Gastrocnemius medialis (tissue), 4 donors: Measurements from ENCODE around the gene NUP85. TPM values are rescaled to one million over a fixed set of nuclear protein-coding genes. Genes with fewer than 3 reads are reported as not detected.

Experiments
- ATAC-seq, 2 donors: fragments of 150-250 bp; one replicate each; pipeline ENCODE4 v1.9.1; 2016
- DNase-seq, 2 donors: peaks; one replicate each; pipeline ENCODE4 v3.0.0-alpha.2; 2019
- H3K27ac ChIP-seq, 4 donors: fragments of 200-600 bp; sonication (generic); 1 replicate in 1 of 4; 2 replicates in 3 of 4; pipeline ENCODE4 v1.5.1; 2016 to 2018; ENCODE audit warnings: mild to moderate bottlenecking in 2 of 4, moderate library complexity in 1 of 4
- H3K27me3 ChIP-seq, 3 donors: fragments of 200-600 bp; sonication (generic) in 2 of 3; 1 replicate in 1 of 3; 2 replicates in 2 of 3; pipeline versions ENCODE4 v1.5.1 to v1.6.0; 2016 to 2019; ENCODE audit warnings: mild to moderate bottlenecking in 1 of 3, moderate library complexity in 1 of 3
- H3K36me3 ChIP-seq, 2 donors: fragments of 200-600 bp; sonication (generic) in 1 of 2; one replicate each; pipeline ENCODE4 v1.5.1; 2017 to 2018
- H3K4me1 ChIP-seq, 2 donors: fragments of 200-600 bp; sonication (generic) in 1 of 2; one replicate each; pipeline ENCODE4 v1.5.1; 2016 to 2017; ENCODE audit warnings: mild to moderate bottlenecking in 2 of 2
- H3K4me3 ChIP-seq, 4 donors: fragments of 200-600 bp; sonication (generic) in 3 of 4; 1 replicate in 1 of 4; 2 replicates in 3 of 4; pipeline ENCODE4 v1.5.1; 2016 to 2019; ENCODE audit warnings: mild to moderate bottlenecking in 2 of 4
- H3K9me3 ChIP-seq, 3 donors: fragments of 200-600 bp; sonication (generic) in 2 of 3; 1 replicate in 1 of 3; 2 replicates in 2 of 3; pipeline ENCODE4 v1.5.1; 2016 to 2019
- POLR2A ChIP-seq, 2 donors: fragments of 450-650 bp; IDR thresholded peaks; one replicate each; pipeline ENCODE4 v1.6.1; 2017; ENCODE audit warnings: antibody characterized with exemption in 2 of 2, mild to moderate bottlenecking in 2 of 2, moderate library complexity in 2 of 2
- in situ Hi-C, 4 donors: fragments of 200-750 bp; cut with MboI; loops; one replicate each; pipeline versions ENCODE4 v1.15.0 to v1.8.0; 2017; ENCODE audit warnings: low sequenced_read_pairs in 4 of 4
- intact Hi-C: fragments of 100-400 bp; cut with DNase I; formaldehyde crosslinking; loops from one replicate; pipeline ENCODE4 v1.15.1; 2023; ENCODE audit warnings: low total_unique reads
- total RNA-seq, 4 donors: library from RNA; depleted of rRNA; stranded (reverse); fragments of >200 nt; gene quantifications; one replicate each; pipeline versions ENCODE4 v1.1.0 to v1.2.3, GENCODE V29; 2016
- TF ChIP-seq, protein P1 (sequence below), 5 experiments: fragments of 450-650 bp in 3 of 5; fragments of 200-600 bp in 2 of 5; sonication (generic) in 2 of 5; IDR thresholded peaks in 4 of 5; conservative IDR thresholded peaks in 1 of 5; 1 replicate in 4 of 5; 2 replicates in 1 of 5; pipeline ENCODE4 v1.5.1; 2016 to 2019; ENCODE audit warnings: antibody characterized with exemption in 5 of 5, mild to moderate bottlenecking in 3 of 5, moderate library complexity in 3 of 5

Gene NUP85
- total RNA-seq, 4 donors from 2014 or later: 9.4 to 27.7 (median 13.6) TPM

DNA sequence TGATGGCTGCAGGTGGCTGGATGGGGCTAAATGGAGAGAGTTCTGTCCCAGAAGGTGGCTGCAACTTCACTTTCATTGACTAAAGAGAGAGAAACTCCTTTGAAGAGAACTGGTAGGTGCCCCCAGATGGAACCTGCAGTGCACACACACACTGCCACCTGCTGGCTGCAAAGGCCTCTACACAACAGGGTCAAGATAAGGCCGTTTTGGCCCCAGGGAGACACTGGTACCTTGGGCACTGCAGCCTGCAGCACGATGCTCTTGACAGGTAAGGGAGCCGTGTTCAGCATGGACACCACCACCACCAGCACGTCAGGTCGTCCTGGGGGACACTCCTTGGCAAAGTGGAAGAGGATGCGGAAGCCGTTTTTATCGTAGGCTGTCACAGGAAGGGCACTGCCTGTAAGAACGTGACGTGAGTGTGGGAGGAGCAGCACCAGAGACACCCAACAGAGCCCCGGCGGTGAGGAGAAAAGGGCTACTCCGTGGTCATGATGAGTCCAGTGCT, 33.3 kb downstream of the NUP85 start:
- peak overlapping the region; percentile 66 to 87 (median 76) for H3K27ac ChIP-seq
- H3K4me1 ChIP-seq: peaks cover 9 to 33% of the 10 kb centered on the region in 2 donors
- TF ChIP-seq, protein P1, sequence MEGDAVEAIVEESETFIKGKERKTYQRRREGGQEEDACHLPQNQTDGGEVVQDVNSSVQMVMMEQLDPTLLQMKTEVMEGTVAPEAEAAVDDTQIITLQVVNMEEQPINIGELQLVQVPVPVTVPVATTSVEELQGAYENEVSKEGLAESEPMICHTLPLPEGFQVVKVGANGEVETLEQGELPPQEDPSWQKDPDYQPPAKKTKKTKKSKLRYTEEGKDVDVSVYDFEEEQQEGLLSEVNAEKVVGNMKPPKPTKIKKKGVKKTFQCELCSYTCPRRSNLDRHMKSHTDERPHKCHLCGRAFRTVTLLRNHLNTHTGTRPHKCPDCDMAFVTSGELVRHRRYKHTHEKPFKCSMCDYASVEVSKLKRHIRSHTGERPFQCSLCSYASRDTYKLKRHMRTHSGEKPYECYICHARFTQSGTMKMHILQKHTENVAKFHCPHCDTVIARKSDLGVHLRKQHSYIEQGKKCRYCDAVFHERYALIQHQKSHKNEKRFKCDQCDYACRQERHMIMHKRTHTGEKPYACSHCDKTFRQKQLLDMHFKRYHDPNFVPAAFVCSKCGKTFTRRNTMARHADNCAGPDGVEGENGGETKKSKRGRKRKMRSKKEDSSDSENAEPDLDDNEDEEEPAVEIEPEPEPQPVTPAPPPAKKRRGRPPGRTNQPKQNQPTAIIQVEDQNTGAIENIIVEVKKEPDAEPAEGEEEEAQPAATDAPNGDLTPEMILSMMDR (IDR thresholded peaks at IDR 0.05 in 4 of 5, conservative IDR thresholded peaks at IDR 0.05 in 1 of 5): peak; percentile 59 to 77 (median 68)
- TF ChIP-seq POLR2A (IDR thresholded peaks at IDR 0.05): no peak
- in situ Hi-C loops (no loop called here), intact Hi-C loops (no loop called here)
- ATAC-seq: peak in 1 of 2 donors; percentile 39
- H3K4me3 ChIP-seq: no peak overlapping the region
- no peaks in the 10 kb centered on the region for H3K9me3 ChIP-seq
- H3K36me3 ChIP-seq: peaks cover 0 to 82% of the 10 kb centered on the region in 2 donors
- no peaks in the 10 kb centered on the region for H3K27me3 ChIP-seq
- peak in 1 of 2 donors; percentile 62 for DNase-seq

DNA sequence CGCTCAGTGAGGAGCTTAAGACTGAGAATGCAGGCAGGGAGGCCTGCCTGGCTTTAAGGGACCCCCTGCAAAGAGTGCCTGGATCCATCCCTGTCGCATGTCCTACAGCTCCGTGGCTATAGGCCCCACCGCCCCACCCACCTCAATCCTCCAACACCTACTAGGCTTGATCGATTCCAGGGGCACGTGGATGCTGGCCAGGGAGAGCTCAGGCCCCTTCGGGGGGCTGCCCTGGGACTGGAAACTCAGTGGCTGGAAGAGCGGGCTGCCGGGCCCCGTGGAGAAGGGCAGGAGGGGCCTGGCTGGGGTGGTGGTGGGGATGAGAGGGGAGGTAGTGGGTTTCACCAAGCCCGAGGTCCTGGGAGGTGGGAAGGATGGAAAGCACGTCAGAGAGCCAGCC, 33.7 kb downstream of the NUP85 start:
- ATAC-seq: no peak
- TF ChIP-seq POLR2A (IDR thresholded peaks at IDR 0.05): no peak
- TF ChIP-seq, protein P1 (IDR thresholded peaks at IDR 0.05 in 4 of 5, conservative IDR thresholded peaks at IDR 0.05 in 1 of 5): no peak

DNA sequence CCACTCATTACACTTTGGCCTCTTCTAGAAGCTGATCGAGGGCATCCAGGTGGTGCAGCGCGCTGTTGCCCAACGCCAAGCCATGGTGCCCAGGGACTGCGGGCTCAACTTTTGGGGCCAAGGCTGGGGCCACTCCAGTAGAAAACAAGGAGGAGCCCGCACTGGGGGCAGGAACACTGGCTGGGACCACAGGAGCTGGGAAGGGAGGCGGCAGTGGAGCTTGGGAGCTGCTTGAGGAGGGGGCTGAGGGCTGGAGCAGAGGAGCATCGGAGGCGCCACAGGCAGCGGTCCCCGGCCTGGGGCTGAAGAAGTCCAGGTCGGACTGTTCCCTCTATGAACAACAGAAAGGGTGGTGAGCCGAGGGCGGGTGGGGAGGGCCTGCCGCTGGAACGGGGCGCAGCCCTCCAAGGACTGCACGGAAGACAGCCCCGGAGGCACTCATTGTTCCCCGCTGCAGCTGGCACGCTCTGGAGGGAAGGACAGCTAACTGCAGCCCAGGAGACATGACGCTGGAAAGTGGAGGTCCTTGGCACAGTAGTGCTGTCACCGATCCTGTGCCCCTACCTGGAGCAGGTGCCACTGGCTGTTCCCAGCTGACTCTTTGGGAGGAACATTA, 34.4 kb downstream of the NUP85 start:
- TF ChIP-seq, protein P1 (IDR thresholded peaks at IDR 0.05 in 4 of 5, conservative IDR thresholded peaks at IDR 0.05 in 1 of 5): no peak
- TF ChIP-seq POLR2A (IDR thresholded peaks at IDR 0.05): no peak
- Histone ChIP-seq H3K27me3 (no peaks in the 10 kb centered on the region), H3K27ac (peak overlapping the region in 1 of 4 donors; percentile 87), H3K4me1 (peaks cover 9 to 33% of the 10 kb centered on the region in 2 donors), H3K4me3 (no peak overlapping the region), H3K9me3 (no peaks in the 10 kb centered on the region), H3K36me3 (peaks cover 0 to 82% of the 10 kb centered on the region in 2 donors)
- in situ Hi-C loops: no loop called here
- intact Hi-C loops: no loop called here
- ATAC-seq: no peak
- no peak for DNase-seq

More for the DNA sequence above, 33.7 kb downstream of the NUP85 start:
- Histone ChIP-seq H3K36me3 (peaks cover 0 to 82% of the 10 kb centered on the region in 2 donors), H3K27ac (peak overlapping the region; percentile 34 to 87 (median 76)), H3K4me1 (peaks cover 9 to 33% of the 10 kb centered on the region in 2 donors), H3K9me3 (no peaks in the 10 kb centered on the region), H3K27me3 (no peaks in the 10 kb centered on the region), H3K4me3 (no peak overlapping the region)
- DNase-seq: no peak
- intact Hi-C loops (no loop called here), in situ Hi-C loops (no loop called here)

DNA sequence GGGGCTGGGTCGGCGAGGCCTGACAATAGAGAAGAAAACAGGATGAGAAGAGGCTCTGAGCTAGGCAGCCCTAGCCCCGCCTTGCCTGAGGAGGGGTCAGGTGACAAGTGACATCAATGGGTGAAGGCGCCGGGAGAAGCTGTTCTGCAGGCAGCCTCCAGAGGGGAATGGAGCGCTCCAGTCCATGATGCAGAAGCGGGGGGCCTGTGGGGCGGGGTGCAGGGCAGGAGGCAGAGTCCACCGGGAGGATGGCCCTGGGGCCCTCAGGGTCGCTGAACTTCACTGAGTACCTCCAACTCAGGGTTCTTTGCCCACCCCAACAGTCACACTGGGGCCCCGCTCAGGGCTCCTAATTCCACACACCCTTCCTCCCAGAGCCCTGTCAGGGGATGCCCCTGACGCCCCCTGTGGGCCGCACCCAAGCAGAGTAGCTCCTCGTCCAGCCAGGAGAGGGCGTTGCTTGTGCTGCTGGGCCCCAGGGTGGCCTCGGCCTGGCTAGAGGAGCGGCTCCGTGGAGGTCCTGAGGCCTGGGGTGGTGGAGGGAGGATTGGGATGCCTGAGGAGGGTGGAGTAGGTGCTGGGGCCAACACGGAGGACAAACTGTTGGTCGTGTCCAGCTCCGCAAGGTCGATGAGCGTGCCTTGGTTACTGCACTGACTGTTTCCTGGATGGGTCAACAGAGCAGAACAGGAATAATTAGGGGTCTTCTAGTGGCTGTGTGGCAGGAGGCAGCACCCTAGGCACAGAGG, 35.1 kb downstream of the NUP85 start:
- intact Hi-C loops: no loop called here

More for the DNA sequence above, 35.1 kb downstream of the NUP85 start:
- no peaks in the 10 kb centered on the region for H3K27me3 ChIP-seq
- DNase-seq (peak in 1 of 2 donors; percentile 35), ATAC-seq (no peak)
- peaks cover 0 to 82% of the 10 kb centered on the region in 2 donors for H3K36me3 ChIP-seq
- in situ Hi-C loops: no loop called here
- H3K9me3 ChIP-seq: no peaks in the 10 kb centered on the region
- TF ChIP-seq POLR2A (IDR thresholded peaks at IDR 0.05): no peak
- TF ChIP-seq, protein P1 (IDR thresholded peaks at IDR 0.05 in 4 of 5, conservative IDR thresholded peaks at IDR 0.05 in 1 of 5): peak; percentile 15 to 50 (median 25)
- H3K4me1 ChIP-seq: peaks cover 9 to 33% of the 10 kb centered on the region in 2 donors
- no peak overlapping the region for H3K4me3 ChIP-seq
- H3K27ac ChIP-seq: peak overlapping the region in 3 of 4 donors; percentile 75 to 87 (median 80)
